CD14-positive monocyte (primary cell): Measurements from ENCODE around the gene APOL6. TPM values are rescaled to one million over a fixed set of nuclear protein-coding genes. Genes with fewer than 3 reads are reported as not detected.

ENCODE experiments used
- DNase-seq, 3 donors: peaks; one replicate each; pipeline ENCODE4 v3.0.0-alpha.2; 2011 to 2022
- H2AFZ ChIP-seq: 2 replicates; pipeline ENCODE4 v1.6.0; 2012; ENCODE audit warnings: mild to moderate bottlenecking, low read depth, low read length, inconsistent platforms; ENCODE audit not compliant: insufficient read depth, poor library complexity, severe bottlenecking
- H3K27ac ChIP-seq, 2 donors: 1 replicate in 1 of 2; 2 replicates in 1 of 2; pipeline ENCODE4 v1.5.1; 2012 to 2013; ENCODE audit warnings: low read length in 2 of 2, control low read depth in 1 of 2, inconsistent platforms in 1 of 2, low read depth in 1 of 2, mild to moderate bottlenecking in 1 of 2
- H3K27me3 ChIP-seq, 2 donors: one replicate each; pipeline versions ENCODE4 v1.6.0 to v1.6.1; 2011 to 2013; ENCODE audit warnings: low read length in 2 of 2; ENCODE audit not compliant: control insufficient read depth in 2 of 2, insufficient read depth in 2 of 2
- H3K36me3 ChIP-seq, 2 donors: replicated peaks in 1 of 2; 1 replicate in 1 of 2; 2 replicates in 1 of 2; pipeline versions ENCODE4 v1.5.1 to v1.6.1; 2012 to 2013; ENCODE audit warnings: low read length in 2 of 2, control low read depth in 1 of 2, inconsistent platforms in 1 of 2, mild to moderate bottlenecking in 1 of 2; ENCODE audit not compliant: insufficient read depth in 2 of 2, control insufficient read depth in 1 of 2
- H3K4me1 ChIP-seq, 2 donors: 1 replicate in 1 of 2; 2 replicates in 1 of 2; pipeline versions ENCODE4 v1.5.1 to v1.6.1; 2012 to 2013; ENCODE audit warnings: low read length in 2 of 2, control low read depth in 1 of 2, inconsistent platforms in 1 of 2, mild to moderate bottlenecking in 1 of 2, moderate library complexity in 1 of 2; ENCODE audit not compliant: insufficient read depth in 2 of 2, control insufficient read depth in 1 of 2
- H3K4me2 ChIP-seq: replicated peaks from 2 replicates; pipeline ENCODE3; 2012; ENCODE audit warnings: low read length, moderate library complexity, mild to moderate bottlenecking; ENCODE audit not compliant: poor library complexity, severe bottlenecking; ENCODE audit errors: extremely low read depth
- H3K4me3 ChIP-seq, 3 experiments: fragments of 200-600 bp in 1 of 3; sonication (generic) in 1 of 3; replicated peaks in 1 of 3; 1 replicate in 2 of 3; 2 replicates in 1 of 3; pipeline ENCODE4 v1.5.1; 2011 to 2013; ENCODE audit warnings: low read length in 3 of 3, mild to moderate bottlenecking in 3 of 3, control low read depth in 2 of 3, low read depth in 2 of 3, inconsistent platforms in 1 of 3, moderate library complexity in 1 of 3
- H3K79me2 ChIP-seq: 2 replicates; pipeline ENCODE4 v1.6.0; 2012; ENCODE audit warnings: mild to moderate bottlenecking, control low read depth, inconsistent platforms, low read length, moderate library complexity; ENCODE audit not compliant: insufficient read depth
- H3K9ac ChIP-seq: 2 replicates; pipeline ENCODE4 v1.6.0; 2017; ENCODE audit warnings: low read length, mild to moderate bottlenecking; ENCODE audit not compliant: insufficient read depth, poor library complexity, severe bottlenecking
- H3K9me3 ChIP-seq, 2 donors: replicated peaks in 1 of 2; 1 replicate in 1 of 2; 2 replicates in 1 of 2; pipeline versions ENCODE4 v1.5.1 to v1.6.1; 2012 to 2013; ENCODE audit warnings: low read length in 2 of 2, control low read depth in 1 of 2; ENCODE audit not compliant: control insufficient read depth in 1 of 2, insufficient read depth in 1 of 2
- H4K20me1 ChIP-seq: 2 replicates; pipeline ENCODE4 v1.6.0; 2012; ENCODE audit warnings: mild to moderate bottlenecking, low read length, control low read depth, moderate library complexity; ENCODE audit not compliant: insufficient read depth
- H3K27ac Mint-ChIP-seq, 7 donors: one replicate each; pipeline ENCODE4 v1.8.0; 2020; ENCODE audit warnings: mild to moderate bottlenecking in 7 of 7, mixed read lengths in 7 of 7, moderate library complexity in 6 of 7, inconsistent platforms in 2 of 7
- H3K27me3 Mint-ChIP-seq, 3 donors: one replicate each; pipeline ENCODE4 v1.8.0; 2021 to 2022; ENCODE audit warnings: low read depth in 3 of 3, mild to moderate bottlenecking in 3 of 3, mixed read lengths in 3 of 3, moderate library complexity in 3 of 3, inconsistent platforms in 1 of 3
- H3K36me3 Mint-ChIP-seq, 2 donors: one replicate each; pipeline ENCODE4 v1.8.0; 2020; ENCODE audit warnings: mixed read lengths in 2 of 2, inconsistent platforms in 1 of 2, mild to moderate bottlenecking in 1 of 2
- H3K4me1 Mint-ChIP-seq: one replicate; pipeline ENCODE4 v1.8.0; 2020; ENCODE audit warnings: mild to moderate bottlenecking, mixed read lengths
- H3K4me3 Mint-ChIP-seq, 2 donors: one replicate each; pipeline ENCODE4 v1.8.0; 2020; ENCODE audit warnings: mild to moderate bottlenecking in 2 of 2, mixed read lengths in 2 of 2, moderate library complexity in 1 of 2
- H3K9me3 Mint-ChIP-seq, 7 donors: one replicate each; pipeline ENCODE4 v1.8.0; 2020 to 2022; ENCODE audit warnings: mixed read lengths in 7 of 7, mild to moderate bottlenecking in 6 of 7, moderate library complexity in 6 of 7, inconsistent platforms in 2 of 7
- CTCF ChIP-seq: fragments of 200-600 bp; IDR thresholded peaks from one replicate; pipeline ENCODE4 v1.8.0; 2022; ENCODE audit warnings: antibody characterized with exemption, mild to moderate bottlenecking
- WGBS: methylation state at CpG from one replicate; pipeline ENCODE4 v1.1.5; 2013; ENCODE audit warnings: missing lambda C conversion rate; ENCODE audit not compliant: insufficient coverage; 5-methylcytosine and 5-hydroxymethylcytosine counted together
- intact Hi-C, 2 donors: fragments of 100-400 bp; cut with micrococcal nuclease; formaldehyde crosslinking; loops; one replicate each; pipeline versions ENCODE4 v1.15.0 to v1.15.1; 2023
- polyA plus RNA-seq, 3 donors: library from polyadenylated mRNA; depleted of rRNA in 1 of 3; unstranded in 2 of 3; stranded (reverse) in 1 of 3; fragments of 300-500 nt in 2 of 3; fragments of >200 nt in 1 of 3; fragmentation: Illumina TruSeq in 2 of 3; gene quantifications; 1 replicate in 2 of 3; 2 replicates in 1 of 3; pipeline ENCODE4 v1.2.3, GENCODE V29; 2012 to 2021

APOL6 gene
- polyA plus RNA-seq, 3 donors: 7.6 to 13.6 (median 9.1) TPM

GRCh38 chr22:35627267-35628041 lies 20.8 kb upstream of the APOL6 start:
- Mint-ChIP-seq H3K36me3 (no peaks in the 10 kb centered on the region), H3K4me3 (peak overlapping the region; percentile 95 to 97), H3K4me1 (peaks cover 33% of the 10 kb centered on the region), H3K9me3 (peaks cover 0 to 6% (median 0%) of the 10 kb centered on the region in 7 donors), H3K27me3 (peaks cover 12 to 27% (median 23%) of the 10 kb centered on the region in 3 donors), H3K27ac (peak overlapping the region; percentile 67 to 90 (median 77))
- Histone ChIP-seq H3K4me3 (peak overlapping the region; percentile 52 to 82 (median 54)), H3K9ac (peak overlapping the region; percentile 67), H3K4me2 (peak overlapping the region; percentile 91), H2AFZ (peak overlapping the region; percentile 90), H3K27me3 (peaks cover 0 to 16% of the 10 kb centered on the region in 2 donors), H4K20me1 (no peaks in the 10 kb centered on the region), H3K9me3 (peaks cover 0 to 4% of the 10 kb centered on the region in 2 donors), H3K27ac (peak overlapping the region in 1 of 2 donors; percentile 56), H3K79me2 (no peaks in the 10 kb centered on the region), H3K4me1 (peaks cover 16 to 28% of the 10 kb centered on the region in 2 donors), H3K36me3 (no peaks in the 10 kb centered on the region)
- TF ChIP-seq CTCF: peak; percentile 42
- intact Hi-C loops: loop anchor here in 1 of 2 donors (10.0 kb wide), 1 partner anchor 193 kb away; no protein-coding TSS in a partner anchor
- 0% methylated on average over 9 of the region's 21 CpGs for WGBS
- peak in 2 of 3 donors; percentile 28 to 48 for DNase-seq

- Histone ChIP-seq H3K4me2 (no peak overlapping the region), H3K27ac (no peak overlapping the region), H3K27me3 (peaks cover 0 to 16% of the 10 kb centered on the region in 2 donors), H4K20me1 (no peaks in the 10 kb centered on the region), H3K79me2 (no peaks in the 10 kb centered on the region), H3K9ac (no peak overlapping the region), H3K4me1 (peaks cover 17 to 34% of the 10 kb centered on the region in 2 donors), H3K9me3 (peaks cover 0 to 4% of the 10 kb centered on the region in 2 donors), H2AFZ (no peak overlapping the region), H3K4me3 (no peak overlapping the region), H3K36me3 (no peaks in the 10 kb centered on the region)
- TF ChIP-seq CTCF: no peak
- no peak for DNase-seq
- WGBS: 100% methylated on average over 1 of the region's 3 CpGs
- Mint-ChIP-seq H3K27ac (peak overlapping the region in 1 of 7 donors; percentile 54), H3K4me1 (peaks cover 36% of the 10 kb centered on the region), H3K4me3 (peak overlapping the region in 1 of 2 donors; percentile 28), H3K27me3 (peaks cover 12 to 27% (median 25%) of the 10 kb centered on the region in 3 donors), H3K36me3 (no peaks in the 10 kb centered on the region), H3K9me3 (peaks cover 0 to 6% (median 0%) of the 10 kb centered on the region in 7 donors)
- intact Hi-C loops: loop anchor here in 1 of 2 donors (10.0 kb wide), 1 partner anchor 194 kb away; no protein-coding TSS in a partner anchor
These were observed 19.5 kb upstream of the APOL6 start for GRCh38 chr22:35628732-35629131.
